ENCODE data around the gene ZSCAN9. TPM values are rescaled to one million over a fixed set of nuclear protein-coding genes. Genes with fewer than 3 reads are reported as not detected.

Gene ZSCAN9
- 10 to 100 TPM; 11.9 to 22.2 (median 14.2) TPM for total RNA-seq

- H3K4me3 ChIP-seq, result peak within 1 kb of the TSS; percentile 57 to 79 (median 68)
- peak; percentile 55 to 82 for DNase-seq (ENCODE audit: low spot score in 2 of 2)
- peaks cover 0 to 27% (median 3%) of the 10 kb centered on the region in 4 donors for H3K4me1 ChIP-seq
Observed at GRCh38 chr6:28225056-28225834, at the start of gene ZSCAN9. Gene ZSCAN9, plus strand, starts transcription at chr6:28225275. Its CDS starts 1,810 bp downstream, at chr6:28227085.

DNA sequence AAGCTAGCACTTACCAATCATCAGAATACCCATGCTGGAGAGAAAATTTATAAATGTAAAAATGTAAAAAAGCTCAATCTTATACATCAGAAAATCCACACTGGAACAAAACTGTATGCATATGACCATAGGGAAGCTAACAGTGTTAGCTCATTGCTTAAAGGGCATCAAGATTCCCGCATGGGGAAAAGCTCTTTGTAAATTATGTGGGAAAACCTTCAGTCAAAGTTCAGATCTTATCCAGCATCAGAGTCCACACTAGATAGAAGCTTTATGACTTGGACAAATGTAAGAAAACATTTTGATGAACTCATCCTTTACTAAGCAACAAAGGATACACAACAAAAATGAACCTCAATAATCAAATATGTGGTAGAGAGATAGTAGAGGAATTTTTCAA is 48.7 kb upstream of the ZSCAN9 start:
- WGBS, 2 donors, result 90 to 97% methylated on average over 1 of the region's 1 CpG
- H3K4me3 ChIP-seq, result no peak overlapping the region
- no peak overlapping the region for H3K27ac ChIP-seq
- no peak for DNase-seq (ENCODE audit: low spot score in 2 of 2)
- peaks cover 0 to 12% (median 0%) of the 10 kb centered on the region in 3 donors for H3K36me3 ChIP-seq
- no peaks in the 10 kb centered on the region for H3K4me1 ChIP-seq
- TF ChIP-seq POLR2A (IDR thresholded peaks at IDR 0.05) (no peak), EP300 (IDR thresholded peaks at IDR 0.05) (no peak)
- TF ChIP-seq, protein P1, sequence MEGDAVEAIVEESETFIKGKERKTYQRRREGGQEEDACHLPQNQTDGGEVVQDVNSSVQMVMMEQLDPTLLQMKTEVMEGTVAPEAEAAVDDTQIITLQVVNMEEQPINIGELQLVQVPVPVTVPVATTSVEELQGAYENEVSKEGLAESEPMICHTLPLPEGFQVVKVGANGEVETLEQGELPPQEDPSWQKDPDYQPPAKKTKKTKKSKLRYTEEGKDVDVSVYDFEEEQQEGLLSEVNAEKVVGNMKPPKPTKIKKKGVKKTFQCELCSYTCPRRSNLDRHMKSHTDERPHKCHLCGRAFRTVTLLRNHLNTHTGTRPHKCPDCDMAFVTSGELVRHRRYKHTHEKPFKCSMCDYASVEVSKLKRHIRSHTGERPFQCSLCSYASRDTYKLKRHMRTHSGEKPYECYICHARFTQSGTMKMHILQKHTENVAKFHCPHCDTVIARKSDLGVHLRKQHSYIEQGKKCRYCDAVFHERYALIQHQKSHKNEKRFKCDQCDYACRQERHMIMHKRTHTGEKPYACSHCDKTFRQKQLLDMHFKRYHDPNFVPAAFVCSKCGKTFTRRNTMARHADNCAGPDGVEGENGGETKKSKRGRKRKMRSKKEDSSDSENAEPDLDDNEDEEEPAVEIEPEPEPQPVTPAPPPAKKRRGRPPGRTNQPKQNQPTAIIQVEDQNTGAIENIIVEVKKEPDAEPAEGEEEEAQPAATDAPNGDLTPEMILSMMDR (IDR thresholded peaks at IDR 0.05), result no peak
- no peaks in the 10 kb centered on the region for H3K9me3 ChIP-seq
- no peaks in the 10 kb centered on the region for H3K27me3 ChIP-seq

More at GRCh38 chr6:28225056-28225834, at the start of gene ZSCAN9:
- H3K9me3 ChIP-seq, result no peaks in the 10 kb centered on the region
- peak within 1 kb of the TSS in 3 of 4 donors; percentile 61 to 86 (median 80) for H3K27ac ChIP-seq
- WGBS, 2 donors, result 0 to 1% methylated on average over 43 to 45 of the region's 45 CpGs
- TF ChIP-seq EP300 (IDR thresholded peaks at IDR 0.05) (peak in 1 of 2 donors; percentile 85), POLR2A (IDR thresholded peaks at IDR 0.05) (no peak)
- TF ChIP-seq, protein P1 (IDR thresholded peaks at IDR 0.05), result no peak
- H3K36me3 ChIP-seq, result peaks cover 0 to 34% (median 4%) of the 10 kb centered on the region in 3 donors
- peaks cover 0 to 14% of the 10 kb centered on the region in 2 donors for H3K27me3 ChIP-seq

- TF ChIP-seq, protein P1 (IDR thresholded peaks at IDR 0.05), result no peak
- TF ChIP-seq EP300 (IDR thresholded peaks at IDR 0.05) (no peak), POLR2A (IDR thresholded peaks at IDR 0.05) (no peak)
- WGBS, 2 donors, result 58 to 77% methylated on average over 1 of the region's 1 CpG
Observed at GRCh38 chr6:28182255-28182654, 42.8 kb upstream of the ZSCAN9 start.

DNA sequence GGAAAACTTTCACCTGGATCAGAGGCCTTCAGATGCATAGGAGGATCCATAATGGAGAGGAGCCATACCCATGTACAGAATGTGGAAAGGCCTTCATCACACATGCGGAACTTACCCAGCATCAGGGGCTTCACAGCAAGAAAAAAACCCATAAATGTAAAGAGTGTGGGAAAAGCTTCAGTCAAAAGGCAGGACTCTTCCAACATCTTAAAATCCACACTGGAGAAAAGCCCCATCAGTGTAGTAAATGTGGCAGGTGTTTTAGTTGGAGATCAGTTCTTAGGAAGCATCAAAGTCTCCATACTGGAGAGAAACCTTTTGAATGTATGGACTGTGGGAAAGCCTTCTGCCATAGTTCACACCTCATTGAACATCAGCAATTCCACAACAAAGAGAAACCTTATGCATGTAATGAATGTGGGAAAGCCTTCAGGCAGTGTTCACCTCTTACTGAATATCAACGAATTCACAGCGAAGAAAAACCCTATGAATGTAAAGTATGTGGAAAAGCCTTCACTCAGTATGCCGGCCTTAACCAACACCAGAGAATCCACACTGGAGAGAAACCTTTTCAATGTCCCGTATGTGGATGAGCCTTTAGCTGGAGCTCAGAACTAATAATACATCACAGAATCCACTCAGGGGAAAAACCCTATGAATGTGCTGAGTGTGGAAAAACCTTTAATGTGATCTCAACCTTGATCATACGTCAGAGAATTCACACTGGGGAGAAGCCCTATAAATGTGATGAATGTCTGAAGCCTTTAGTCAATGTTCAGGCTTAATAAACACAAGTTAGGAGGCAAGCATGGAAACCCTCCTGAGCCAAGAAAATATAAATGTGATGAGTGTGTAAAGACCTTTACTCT is 36.7 kb upstream of the ZSCAN9 start:
- Histone ChIP-seq H3K36me3 (no peaks in the 10 kb centered on the region), H3K27me3 (no peaks in the 10 kb centered on the region), H3K27ac (no peak overlapping the region), H3K4me3 (no peak overlapping the region), H3K4me1 (no peaks in the 10 kb centered on the region), H3K9me3 (peaks cover 0 to 63% (median 14%) of the 10 kb centered on the region in 4 donors)
- WGBS, 2 donors, result 69 to 84% methylated on average over 6 of the region's 6 CpGs
- no peak for TF ChIP-seq POLR2A (IDR thresholded peaks at IDR 0.05)
- TF ChIP-seq, protein P1 (IDR thresholded peaks at IDR 0.05), result no peak
- no peak for DNase-seq (ENCODE audit: low spot score in 2 of 2)

More at GRCh38 chr6:28182255-28182654, 42.8 kb upstream of the ZSCAN9 start:
- DNase-seq (ENCODE audit: low spot score in 2 of 2), result no peak
- peaks cover 0 to 20% (median 2%) of the 10 kb centered on the region in 4 donors for H3K9me3 ChIP-seq
- H3K36me3 ChIP-seq, result no peaks in the 10 kb centered on the region
- no peaks in the 10 kb centered on the region for H3K4me1 ChIP-seq
- H3K27ac ChIP-seq, result no peak overlapping the region
- no peaks in the 10 kb centered on the region for H3K27me3 ChIP-seq
- H3K4me3 ChIP-seq, result no peak overlapping the region
